Dedifferentiated amniotic fluid mesenchymal stem cell (primary cell): ENCODE data around the gene CAP2.

ENCODE experiments used
- DNase-seq: peaks from one replicate; pipeline ENCODE4 v3.0.0-alpha.2; 2016; ENCODE audit errors: extremely low spot score

The CAP2 gene

GRCh38 chr6:17392978-17393891 lies at the start of gene CAP2:
Gene CAP2 (plus strand): TSS chr6:17393595. CDS start chr6:17421556, 27,961 bp downstream.
- peak; percentile 74 for DNase-seq

- DNase-seq = no peak
Measured at GRCh38 chr6:17347012-17347411, 46.4 kb upstream of the CAP2 start.

GRCh38 chr6:17349427-17349826 lies 44.0 kb upstream of the CAP2 start:
- peak; percentile 23 for DNase-seq

GRCh38 chr6:17352302-17352701 lies 41.1 kb upstream of the CAP2 start:
- DNase-seq = no peak

- DNase-seq = no peak
Measured at GRCh38 chr6:17353440-17354175, 39.8 kb upstream of the CAP2 start.

- no peak for DNase-seq
Measured at GRCh38 chr6:17354700-17355403, 38.5 kb upstream of the CAP2 start.

GRCh38 chr6:17355404-17355774 lies 38.0 kb upstream of the CAP2 start:
- DNase-seq = no peak

GRCh38 chr6:17358515-17358914 lies 34.9 kb upstream of the CAP2 start:
- DNase-seq = no peak

GRCh38 chr6:17360564-17360963 lies 32.8 kb upstream of the CAP2 start:
- no peak for DNase-seq

- peak; percentile 27 for DNase-seq
Measured at GRCh38 chr6:17361013-17361412, 32.4 kb upstream of the CAP2 start.

- DNase-seq = no peak
Measured at GRCh38 chr6:17365961-17366360, 27.4 kb upstream of the CAP2 start.

- DNase-seq = no peak
Measured at GRCh38 chr6:17367868-17368267, 25.5 kb upstream of the CAP2 start.

GRCh38 chr6:17381424-17382147 lies 11.8 kb upstream of the CAP2 start:
- DNase-seq = no peak

GRCh38 chr6:17385660-17386059 lies 7.7 kb upstream of the CAP2 start:
- DNase-seq = no peak

- no peak for DNase-seq
Measured at GRCh38 chr6:17388365-17388764, 5.0 kb upstream of the CAP2 start.

GRCh38 chr6:17389274-17389847 lies 4.0 kb upstream of the CAP2 start:
- peak; percentile 80 for DNase-seq

GRCh38 chr6:17390276-17390675 lies 3.1 kb upstream of the CAP2 start:
- no peak for DNase-seq

GRCh38 chr6:17391976-17392375 lies 1.4 kb upstream of the CAP2 start:
- no peak for DNase-seq

- peak; percentile 82 for DNase-seq
Measured at GRCh38 chr6:17393892-17394631, 667 bp downstream of the CAP2 start.

- DNase-seq = no peak
Measured at GRCh38 chr6:17395112-17395511, 1.7 kb downstream of the CAP2 start.

GRCh38 chr6:17396256-17396655 lies 2.9 kb downstream of the CAP2 start:
- no peak for DNase-seq
